ENCODE results near the gene CYB561D1.

The CYB561D1 gene

DNA sequence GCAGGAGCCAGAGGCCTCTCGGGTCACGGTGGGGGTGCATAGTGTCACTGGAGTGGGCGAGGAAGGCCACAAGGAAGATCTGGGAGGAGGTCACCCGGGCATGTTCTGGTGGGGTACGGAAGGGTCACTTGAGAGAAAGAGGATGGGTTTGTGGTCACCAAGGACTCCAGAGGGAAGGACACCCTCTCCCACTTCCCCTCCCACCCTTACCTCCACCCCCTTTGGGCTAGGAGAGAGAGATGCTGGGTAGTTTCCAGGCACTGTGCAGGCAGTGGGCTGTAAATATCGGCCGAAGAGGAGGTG lies 14.9 kb downstream of the CYB561D1 start:
- TF ChIP-seq, protein P1, sequence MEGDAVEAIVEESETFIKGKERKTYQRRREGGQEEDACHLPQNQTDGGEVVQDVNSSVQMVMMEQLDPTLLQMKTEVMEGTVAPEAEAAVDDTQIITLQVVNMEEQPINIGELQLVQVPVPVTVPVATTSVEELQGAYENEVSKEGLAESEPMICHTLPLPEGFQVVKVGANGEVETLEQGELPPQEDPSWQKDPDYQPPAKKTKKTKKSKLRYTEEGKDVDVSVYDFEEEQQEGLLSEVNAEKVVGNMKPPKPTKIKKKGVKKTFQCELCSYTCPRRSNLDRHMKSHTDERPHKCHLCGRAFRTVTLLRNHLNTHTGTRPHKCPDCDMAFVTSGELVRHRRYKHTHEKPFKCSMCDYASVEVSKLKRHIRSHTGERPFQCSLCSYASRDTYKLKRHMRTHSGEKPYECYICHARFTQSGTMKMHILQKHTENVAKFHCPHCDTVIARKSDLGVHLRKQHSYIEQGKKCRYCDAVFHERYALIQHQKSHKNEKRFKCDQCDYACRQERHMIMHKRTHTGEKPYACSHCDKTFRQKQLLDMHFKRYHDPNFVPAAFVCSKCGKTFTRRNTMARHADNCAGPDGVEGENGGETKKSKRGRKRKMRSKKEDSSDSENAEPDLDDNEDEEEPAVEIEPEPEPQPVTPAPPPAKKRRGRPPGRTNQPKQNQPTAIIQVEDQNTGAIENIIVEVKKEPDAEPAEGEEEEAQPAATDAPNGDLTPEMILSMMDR (IDR thresholded peaks at IDR 0.05; ENCODE audit: borderline replicate concordance, insufficient read depth, low read depth, low read length), result no peak
- H3K4me3 ChIP-seq (ENCODE audit: low read depth, low read length), result no peak overlapping the region

DNA sequence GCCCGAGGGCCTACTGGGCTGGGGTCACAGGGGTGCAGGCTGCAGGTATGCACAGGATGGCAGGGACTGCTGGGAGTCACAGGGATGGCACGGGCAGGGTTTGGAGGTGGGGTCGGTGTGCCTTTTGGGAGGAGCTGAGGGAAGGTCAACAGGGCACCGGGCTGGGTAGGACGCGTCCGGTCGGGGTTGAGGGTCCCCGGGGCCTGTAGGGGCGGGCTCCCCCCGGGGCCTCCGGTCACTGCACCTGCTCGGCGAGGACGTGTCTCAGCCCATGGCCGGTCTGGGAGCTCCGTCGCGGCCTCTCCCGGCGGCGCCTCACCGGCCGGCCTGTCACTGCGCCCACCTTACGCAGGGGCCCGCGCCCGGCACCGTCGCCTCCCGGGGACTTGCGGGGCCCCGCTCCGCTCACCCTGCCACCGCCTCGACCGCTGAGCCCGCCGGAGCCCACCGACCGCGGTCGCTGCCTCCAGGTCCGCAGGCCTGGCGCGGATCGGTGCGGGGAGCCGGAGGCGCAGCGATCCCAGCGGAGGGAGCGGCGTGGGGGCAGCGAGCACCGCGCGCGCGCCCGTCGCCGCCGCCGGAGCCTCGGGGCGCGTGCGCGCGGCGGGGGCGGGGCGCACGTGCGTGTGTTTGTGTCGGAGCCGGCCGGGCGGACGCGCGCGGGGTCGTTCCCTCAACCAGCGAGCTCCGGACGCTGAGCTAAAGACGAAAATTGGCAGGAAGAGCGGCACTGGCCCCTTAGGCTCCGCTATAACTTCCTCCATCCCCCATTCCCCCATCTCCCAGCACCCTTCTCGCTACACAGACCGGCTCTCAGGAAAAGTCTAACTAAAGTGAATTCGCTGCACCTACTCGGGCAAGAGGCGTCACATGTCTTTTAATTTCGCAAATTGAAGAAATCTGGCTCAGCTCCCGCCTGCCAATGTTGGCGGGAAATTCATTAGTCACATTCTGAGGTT lies 15.6 kb downstream of the CYB561D1 start, which contains the start of gene AMIGO1:
Gene AMIGO1 (minus strand): TSS at position 552 of the 959 bp plus-strand sequence. CDS start 815 bp downstream, outside the sequence.
- peak within 1 kb of the TSS; percentile 54 for H3K4me3 ChIP-seq (ENCODE audit: low read depth, low read length)
- TF ChIP-seq, protein P1 (IDR thresholded peaks at IDR 0.05; ENCODE audit: borderline replicate concordance, insufficient read depth, low read depth, low read length), result no peak

DNA sequence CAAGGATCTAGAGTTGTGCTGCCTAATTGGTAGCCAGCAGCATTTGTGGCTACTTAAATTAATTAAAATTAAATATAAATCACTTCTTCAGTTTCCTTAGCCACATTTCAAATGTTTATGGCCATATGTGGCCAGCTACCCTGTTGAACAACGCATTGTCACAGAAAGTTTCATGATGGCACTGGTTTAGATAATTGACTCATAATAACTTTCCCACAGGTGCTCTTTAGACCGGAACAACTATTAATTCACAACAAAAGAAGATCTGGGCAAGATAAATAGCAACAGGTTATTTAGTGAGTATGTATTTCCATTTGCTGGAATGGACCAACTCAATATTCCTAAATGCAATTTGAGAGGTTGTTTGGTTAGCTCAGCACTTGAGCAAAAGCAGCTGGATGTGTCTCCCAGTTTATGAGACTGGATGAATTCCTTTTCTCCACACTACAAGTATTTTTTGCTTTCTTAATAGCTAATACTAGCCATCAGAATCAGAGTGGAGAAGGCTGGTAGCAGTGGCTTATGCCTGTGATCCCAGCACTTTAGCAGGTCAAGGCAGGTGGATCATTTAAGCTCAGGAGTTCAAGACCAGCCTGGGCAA lies 19.3 kb downstream of the CYB561D1 start:
- H3K4me3 ChIP-seq (ENCODE audit: low read depth, low read length), result no peak overlapping the region
- TF ChIP-seq, protein P1 (IDR thresholded peaks at IDR 0.05; ENCODE audit: borderline replicate concordance, insufficient read depth, low read depth, low read length), result no peak

DNA sequence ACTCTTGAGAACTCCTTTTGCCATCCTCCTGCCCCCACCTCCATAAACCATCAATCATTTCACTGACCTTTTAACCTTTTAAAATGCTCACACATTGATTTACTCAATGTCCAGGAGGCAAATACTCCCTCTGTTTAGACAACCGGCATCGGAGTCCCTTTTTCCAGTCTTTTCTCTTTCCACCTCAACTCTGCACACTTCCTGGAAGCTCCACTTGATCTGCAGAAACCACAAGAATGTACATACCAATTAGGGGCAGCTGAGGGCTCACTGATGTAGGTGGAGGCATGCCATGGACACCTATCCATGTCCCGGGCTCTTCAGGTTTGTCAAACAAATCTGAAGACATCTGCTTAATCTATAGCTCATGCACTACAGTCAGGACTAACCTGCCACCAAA lies 21.0 kb downstream of the CYB561D1 start:
- H3K4me3 ChIP-seq (ENCODE audit: low read depth, low read length), result no peak overlapping the region
- TF ChIP-seq, protein P1 (IDR thresholded peaks at IDR 0.05; ENCODE audit: borderline replicate concordance, insufficient read depth, low read depth, low read length), result no peak

DNA sequence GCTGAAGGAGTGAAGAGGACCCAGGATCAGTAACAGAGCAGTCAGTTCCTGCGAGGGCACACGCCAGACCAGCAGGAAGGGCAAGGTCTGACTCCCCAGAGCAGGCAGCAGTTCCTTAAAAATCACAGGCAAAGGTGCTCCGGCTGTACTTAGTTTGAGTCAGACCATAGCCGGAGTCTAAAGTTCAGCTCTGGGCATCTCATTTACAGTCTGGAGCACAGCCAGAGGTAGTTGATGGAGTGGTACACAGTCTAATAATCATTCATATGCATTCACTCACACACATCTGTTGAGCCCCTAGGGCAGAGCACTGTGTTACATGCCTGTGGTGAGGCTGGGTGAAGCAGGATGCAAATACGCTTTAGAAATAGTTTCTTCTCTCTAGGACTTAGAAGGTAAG lies 23.0 kb downstream of the CYB561D1 start:
- TF ChIP-seq, protein P1 (IDR thresholded peaks at IDR 0.05; ENCODE audit: borderline replicate concordance, insufficient read depth, low read depth, low read length), result no peak
- H3K4me3 ChIP-seq (ENCODE audit: low read depth, low read length), result no peak overlapping the region

DNA sequence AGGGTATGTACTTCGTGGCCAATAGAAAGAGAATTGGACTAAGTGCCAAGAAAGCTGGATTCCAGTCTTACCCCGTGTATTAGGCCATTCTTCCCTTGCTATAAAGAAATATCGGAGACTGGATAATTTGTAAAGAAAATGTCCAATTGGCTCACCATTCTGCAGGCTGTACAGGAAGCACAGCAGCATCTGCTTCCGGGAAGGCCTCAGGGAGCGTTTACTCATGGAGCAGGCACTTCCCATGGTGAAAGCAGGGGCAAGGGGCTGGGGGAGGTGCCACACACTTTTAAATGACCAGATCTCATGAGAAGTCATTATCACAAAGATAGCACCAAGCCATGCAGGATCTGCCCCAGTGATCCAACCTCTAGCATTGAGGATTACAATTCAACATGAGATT lies 23.4 kb downstream of the CYB561D1 start:
- TF ChIP-seq, protein P1 (IDR thresholded peaks at IDR 0.05; ENCODE audit: borderline replicate concordance, insufficient read depth, low read depth, low read length), result no peak

More for the DNA sequence above, 23.4 kb downstream of the CYB561D1 start:
- no peak overlapping the region for H3K4me3 ChIP-seq (ENCODE audit: low read depth, low read length)
